ENCODE results near the gene B4GALT1.

B4GALT1 gene

GRCh38 chr9:33151601-33152000 is 15.5 kb downstream of the B4GALT1 start:
- Histone ChIP-seq H3K4me3 (ENCODE audit: low read length) (no peak overlapping the region), H3K4me2 (ENCODE audit: low read depth, low read length) (no peak overlapping the region), H3K27me3 (replicated peaks; ENCODE audit: insufficient read depth, low read length) (no peaks in the 10 kb centered on the region), H3K9ac (ENCODE audit: low read length) (no peak overlapping the region), H3K9me3 (replicated peaks; ENCODE audit: insufficient read depth, low read length) (no peaks in the 10 kb centered on the region), H3F3A (ENCODE audit: insufficient read depth, low read length) (peaks cover 20% of the 10 kb centered on the region), H3K79me2 (ENCODE audit: low read length) (peaks cover 93% of the 10 kb centered on the region), H3K4me1 (ENCODE audit: low read length) (peaks cover 22% of the 10 kb centered on the region), H4K20me1 (ENCODE audit: insufficient read depth, low read length) (no peaks in the 10 kb centered on the region), H3K27ac (ENCODE audit: low read length) (no peak overlapping the region), H2AFZ (ENCODE audit: low read length) (no peak overlapping the region), H3K36me3 (replicated peaks; ENCODE audit: insufficient read depth, low read length) (no peaks in the 10 kb centered on the region), H3K9me2 (replicated peaks; ENCODE audit: insufficient read depth, low read length) (no peaks in the 10 kb centered on the region)
- TF ChIP-seq EZH2phosphoT487 (IDR thresholded peaks at IDR 0.05; ENCODE audit: low read length) (no peak), EZH2 (optimal IDR thresholded peaks at IDR 0.05; ENCODE audit: low read depth, low read length) (no peak), CTCF (IDR thresholded peaks at IDR 0.05; ENCODE audit: low read length) (no peak)
- no peak for DNase-seq

- Histone ChIP-seq H3K4me2 (ENCODE audit: low read depth, low read length) (no peak overlapping the region), H3K27ac (ENCODE audit: low read length) (no peak overlapping the region), H3K9me2 (replicated peaks; ENCODE audit: insufficient read depth, low read length) (no peaks in the 10 kb centered on the region), H3K4me1 (ENCODE audit: low read length) (peaks cover 22% of the 10 kb centered on the region), H3K9ac (ENCODE audit: low read length) (no peak overlapping the region), H2AFZ (ENCODE audit: low read length) (no peak overlapping the region), H3K4me3 (ENCODE audit: low read length) (no peak overlapping the region), H4K20me1 (ENCODE audit: insufficient read depth, low read length) (no peaks in the 10 kb centered on the region), H3K27me3 (replicated peaks; ENCODE audit: insufficient read depth, low read length) (no peaks in the 10 kb centered on the region), H3K9me3 (replicated peaks; ENCODE audit: insufficient read depth, low read length) (no peaks in the 10 kb centered on the region), H3K36me3 (replicated peaks; ENCODE audit: insufficient read depth, low read length) (no peaks in the 10 kb centered on the region), H3F3A (ENCODE audit: insufficient read depth, low read length) (peaks cover 20% of the 10 kb centered on the region), H3K79me2 (ENCODE audit: low read length) (peaks cover 93% of the 10 kb centered on the region)
- TF ChIP-seq EZH2phosphoT487 (IDR thresholded peaks at IDR 0.05; ENCODE audit: low read length) (no peak), CTCF (IDR thresholded peaks at IDR 0.05; ENCODE audit: low read length) (no peak), EZH2 (optimal IDR thresholded peaks at IDR 0.05; ENCODE audit: low read depth, low read length) (no peak)
- no peak for DNase-seq
Observed at GRCh38 chr9:33151007-33151557, 16.1 kb downstream of the B4GALT1 start.

- no peak for DNase-seq
- Histone ChIP-seq H3K27me3 (replicated peaks; ENCODE audit: insufficient read depth, low read length) (no peaks in the 10 kb centered on the region), H3K27ac (ENCODE audit: low read length) (no peak overlapping the region), H3K79me2 (ENCODE audit: low read length) (peaks cover 96% of the 10 kb centered on the region), H3K4me2 (ENCODE audit: low read depth, low read length) (no peak overlapping the region), H3K9me2 (replicated peaks; ENCODE audit: insufficient read depth, low read length) (no peaks in the 10 kb centered on the region), H3K9me3 (replicated peaks; ENCODE audit: insufficient read depth, low read length) (no peaks in the 10 kb centered on the region), H3K9ac (ENCODE audit: low read length) (no peak overlapping the region), H3K4me3 (ENCODE audit: low read length) (no peak overlapping the region), H3K36me3 (replicated peaks; ENCODE audit: insufficient read depth, low read length) (no peaks in the 10 kb centered on the region), H3K4me1 (ENCODE audit: low read length) (peaks cover 9% of the 10 kb centered on the region), H3F3A (ENCODE audit: insufficient read depth, low read length) (peaks cover 9% of the 10 kb centered on the region), H2AFZ (ENCODE audit: low read length) (no peak overlapping the region), H4K20me1 (ENCODE audit: insufficient read depth, low read length) (0 out of 2 replicates have a peak, but pooled peaks cover 5% of the 10 kb centered on the region)
- TF ChIP-seq CTCF (IDR thresholded peaks at IDR 0.05; ENCODE audit: low read length): no peak
- no peak for TF ChIP-seq EZH2phosphoT487 (IDR thresholded peaks at IDR 0.05; ENCODE audit: low read length)
- TF ChIP-seq EZH2 (optimal IDR thresholded peaks at IDR 0.05; ENCODE audit: low read depth, low read length): no peak
Observed at GRCh38 chr9:33148367-33149014, 18.6 kb downstream of the B4GALT1 start.
